K562 (cell line): ENCODE results near the gene VAMP8. TPM values are rescaled to one million over a fixed set of nuclear protein-coding genes. Genes with fewer than 3 reads are reported as not detected.

ENCODE experiments used
- CREB5 ChIP-seq: fragments of 250-450 bp; sonication (Bioruptor Pico); IDR thresholded peaks from 2 replicates; pipeline ENCODE4 v1.5.0; 2020; ENCODE audit warnings: mild to moderate bottlenecking
- CUX1 ChIP-seq: fragments of 200-800 bp; sonication (Bioruptor generic); IDR thresholded peaks from 2 replicates; pipeline ENCODE4 v1.6.1; 2016; ENCODE audit warnings: missing genetic modification characterization, missing compliant biosample characterization
- DPF2 ChIP-seq: fragments of 450-650 bp; IDR thresholded peaks from 2 replicates; pipeline ENCODE4 v1.6.1; 2016
- EP300 ChIP-seq: IDR thresholded peaks from 2 replicates; pipeline ENCODE4 v1.6.1; 2012; ENCODE audit warnings: low read length, improper control_type of control experiment
- HLTF ChIP-seq: fragments of 450-650 bp; IDR thresholded peaks from 2 replicates; pipeline ENCODE4 v1.6.1; 2016
- MBD1 ChIP-seq: fragments of 250-450 bp; sonication (Bioruptor Pico); IDR thresholded peaks from 2 replicates; pipeline ENCODE4 v1.8.0; 2022; ENCODE audit warnings: inconsistent platforms
- MLLT1 ChIP-seq, 2 experiments: fragments of 450-650 bp; IDR thresholded peaks; 2 replicates each; pipeline ENCODE4 v1.6.1; 2016
- MLX ChIP-seq, 2 experiments: fragments of 450-650 bp in 1 of 2; sonication (generic) in 1 of 2; formaldehyde crosslinking; conservative IDR thresholded peaks; 2 replicates each; pipeline versions ENCODE4 v1.4.0 to v1.8.1; 2020 to 2022; ENCODE audit warnings: mild to moderate bottlenecking in 1 of 2, missing genetic modification reagents in 1 of 2
- ZNF224 ChIP-seq: sonication (generic); formaldehyde crosslinking; IDR thresholded peaks from 2 replicates; pipeline ENCODE4 v1.8.0; 2022; ENCODE audit warnings: mild to moderate bottlenecking, missing genetic modification reagents
- ZNF699 ChIP-seq: fragments of 250-450 bp; sonication (Bioruptor Pico); IDR thresholded peaks from 2 replicates; pipeline ENCODE4 v1.8.0; 2021; ENCODE audit warnings: mild to moderate bottlenecking, moderate library complexity; ENCODE audit not compliant: insufficient replicate concordance
- ZNF740 ChIP-seq, 3 experiments: fragments of 200-800 bp in 1 of 3; sonication (Bioruptor generic) in 1 of 3; sonication (generic) in 1 of 3; formaldehyde crosslinking in 1 of 3; IDR thresholded peaks; 2 replicates each; pipeline versions ENCODE4 v1.6.1 to v1.8.0; 2016 to 2022; ENCODE audit warnings: mild to moderate bottlenecking in 2 of 3, missing compliant biosample characterization in 2 of 3, missing genetic modification characterization in 2 of 3, missing genetic modification reagents in 1 of 3
- polyA plus RNA-seq, 8 experiments: library from polyadenylated mRNA; depleted of rRNA in 4 of 8; stranded (reverse) in 5 of 8; unstranded in 3 of 8; fragments of >200 nt; fragmentation: Nextera tagmentation in 2 of 8; fragmentation: Illumina TruSeq in 1 of 8; extraction: Ambion mirVana in 2 of 8; extraction: Trizol in 1 of 8; gene quantifications; 2 replicates each; pipeline versions ENCODE4 v1.2.1 to v1.2.3, GENCODE V29; 2011 to 2014; ENCODE audit warnings: inconsistent platforms in 1 of 8, missing spikeins in 1 of 8
- total RNA-seq, 7 experiments: library from RNA; depleted of rRNA in 6 of 7; stranded (reverse); fragments of >200 nt in 6 of 7; fragmentation: Illumina TruSeq in 2 of 7; extraction: Trizol in 2 of 7; gene quantifications; 2 replicates each; pipeline versions ENCODE4 v1.2.1 to v1.2.3, GENCODE V29; 2011 to 2021; ENCODE audit warnings: low replicate concordance in 1 of 7

VAMP8 gene
- total and polyA plus RNA-seq, 9 of the 15 experiments (the other 6 are each of a cell fraction or from before 2014, with no cell fraction given) = 107 to 571 (median 248) TPM

- TF ChIP-seq MLLT1 (IDR thresholded peaks at IDR 0.05) (peak in 1 of 2 experiments; percentile 40; a peak in 2 of 4 replicates), CUX1 (CRISPR knock-in tag) (no peak), MBD1 (CRISPR knock-in tag) (no peak), MLX (CRISPR knock-in tag; conservative IDR thresholded peaks at IDR 0.05) (peak; percentile 67 to 76; a peak in 1 of 4 replicates), DPF2 (0 out of 2 replicates have a peak, but pooled peaks have one; percentile 13), CREB5 (CRISPR knock-in tag) (no peak), HLTF (no peak), ZNF699 (no peak), ZNF224 (CRISPR knock-in tag) (no peak), ZNF740 (CRISPR knock-in tag; IDR thresholded peaks at IDR 0.05) (0 out of 2 replicates have a peak, but pooled peaks have one; percentile 52), ZNF740 (tag; IDR thresholded peaks at IDR 0.05) (no peak), EP300 (no peak)
Measured at GRCh38 chr2:85539361-85540132, 37.8 kb upstream of the VAMP8 start (continued).
